ENCODE measurements around the gene NKX2-1.

DNA sequence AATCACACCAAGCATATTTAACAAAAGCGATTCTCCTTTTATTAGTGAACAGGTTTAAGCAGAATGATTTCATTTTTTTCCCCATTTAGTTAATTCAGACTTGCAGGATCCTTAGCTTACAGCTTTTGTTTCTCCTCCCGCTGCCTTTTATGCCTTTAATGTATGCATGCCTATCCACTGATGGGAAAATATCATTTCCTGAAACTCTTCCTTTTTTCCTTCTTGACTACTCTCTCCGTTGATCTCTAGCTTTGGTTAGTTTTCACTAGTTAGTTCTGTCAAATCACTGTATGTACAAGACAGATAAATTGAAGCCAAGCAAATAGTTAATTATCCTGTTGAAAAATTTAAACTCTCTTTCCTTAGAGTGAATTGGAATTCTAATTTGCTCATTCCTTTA, 26.3 kb downstream of the NKX2-1 start:
- TF ChIP-seq, protein P1, sequence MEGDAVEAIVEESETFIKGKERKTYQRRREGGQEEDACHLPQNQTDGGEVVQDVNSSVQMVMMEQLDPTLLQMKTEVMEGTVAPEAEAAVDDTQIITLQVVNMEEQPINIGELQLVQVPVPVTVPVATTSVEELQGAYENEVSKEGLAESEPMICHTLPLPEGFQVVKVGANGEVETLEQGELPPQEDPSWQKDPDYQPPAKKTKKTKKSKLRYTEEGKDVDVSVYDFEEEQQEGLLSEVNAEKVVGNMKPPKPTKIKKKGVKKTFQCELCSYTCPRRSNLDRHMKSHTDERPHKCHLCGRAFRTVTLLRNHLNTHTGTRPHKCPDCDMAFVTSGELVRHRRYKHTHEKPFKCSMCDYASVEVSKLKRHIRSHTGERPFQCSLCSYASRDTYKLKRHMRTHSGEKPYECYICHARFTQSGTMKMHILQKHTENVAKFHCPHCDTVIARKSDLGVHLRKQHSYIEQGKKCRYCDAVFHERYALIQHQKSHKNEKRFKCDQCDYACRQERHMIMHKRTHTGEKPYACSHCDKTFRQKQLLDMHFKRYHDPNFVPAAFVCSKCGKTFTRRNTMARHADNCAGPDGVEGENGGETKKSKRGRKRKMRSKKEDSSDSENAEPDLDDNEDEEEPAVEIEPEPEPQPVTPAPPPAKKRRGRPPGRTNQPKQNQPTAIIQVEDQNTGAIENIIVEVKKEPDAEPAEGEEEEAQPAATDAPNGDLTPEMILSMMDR (CRISPR knock-in tag; IDR thresholded peaks at IDR 0.05) = no peak
- no peak for TF ChIP-seq ZKSCAN5 (CRISPR knock-in tag; IDR thresholded peaks at IDR 0.05)
- TF ChIP-seq NPAS2 (CRISPR knock-in tag; IDR thresholded peaks at IDR 0.05; ENCODE audit: borderline replicate concordance) = no peak

Data from HepG2 (cell line).